EH (cell line): ENCODE measurements around the gene ATP1A2.
"Not testable (repeated sequence)": the region's sequence is repeated elsewhere in the genome, so short reads cannot be mapped to it uniquely, and the experiment has no call there.

Source experiments
- DNase-seq: peaks from one replicate; pipeline ENCODE4 v3.0.0-alpha.2; 2015; ENCODE audit warnings: low read depth

ATP1A2 gene

GRCh38 chr1:160124705-160125478 is 9.3 kb downstream of the ATP1A2 start:
- peak; percentile 91 for DNase-seq

- DNase-seq = peak; percentile 44
These were observed 10.2 kb downstream of the ATP1A2 start for GRCh38 chr1:160125746-160126145.

- not testable (repeated sequence) for DNase-seq
These were observed 10.8 kb downstream of the ATP1A2 start for GRCh38 chr1:160126342-160126741.

- no peak for DNase-seq
These were observed 11.8 kb downstream of the ATP1A2 start for GRCh38 chr1:160127381-160127780.

GRCh38 chr1:160127865-160128523 is 12.4 kb downstream of the ATP1A2 start:
- DNase-seq = peak; percentile 78

GRCh38 chr1:160128636-160129035 is 13.1 kb downstream of the ATP1A2 start:
- no peak for DNase-seq

GRCh38 chr1:160129046-160129445 is 13.5 kb downstream of the ATP1A2 start:
- DNase-seq = peak; percentile 21

- no peak for DNase-seq
These were observed 14.0 kb downstream of the ATP1A2 start for GRCh38 chr1:160129558-160129957.

- no peak for DNase-seq
These were observed 14.4 kb downstream of the ATP1A2 start for GRCh38 chr1:160129966-160130365.

- no peak for DNase-seq
These were observed 14.9 kb downstream of the ATP1A2 start for GRCh38 chr1:160130486-160130885.

GRCh38 chr1:160130939-160131338 is 15.4 kb downstream of the ATP1A2 start:
- no peak for DNase-seq

GRCh38 chr1:160131803-160132565 is 16.4 kb downstream of the ATP1A2 start:
- DNase-seq = no peak

GRCh38 chr1:160133990-160134770 is 18.6 kb downstream of the ATP1A2 start:
- no peak for DNase-seq

GRCh38 chr1:160134791-160135572 is 19.4 kb downstream of the ATP1A2 start:
- DNase-seq = no peak

- DNase-seq = no peak
These were observed 20.8 kb downstream of the ATP1A2 start for GRCh38 chr1:160136121-160136925.

GRCh38 chr1:160136926-160137200 is 21.3 kb downstream of the ATP1A2 start:
- no peak for DNase-seq

- no peak for DNase-seq
These were observed 21.8 kb downstream of the ATP1A2 start for GRCh38 chr1:160137216-160137862.

- DNase-seq = no peak
These were observed 24.3 kb downstream of the ATP1A2 start for GRCh38 chr1:160139840-160140239.

GRCh38 chr1:160143695-160144094 is 28.1 kb downstream of the ATP1A2 start:
- no peak for DNase-seq

- DNase-seq = peak; percentile 91
These were observed 29.4 kb downstream of the ATP1A2 start for GRCh38 chr1:160144921-160145320.
